Lower lobe of right lung (tissue), 2 donors: ENCODE results near the gene EXOSC7. TPM values are rescaled to one million over a fixed set of nuclear protein-coding genes. Genes with fewer than 3 reads are reported as not detected.

ENCODE experiments used
- ATAC-seq, 2 donors: fragments of 200-7000 bp; cut with Tn5 transposase; one replicate each; pipeline ENCODE4 v1.9.1; 2020 to 2022; ENCODE audit warnings: mild to moderate bottlenecking in 2 of 2, moderate library complexity in 2 of 2
- DNase-seq: peaks from one replicate; pipeline ENCODE4 v3.0.0-alpha.2; 2020
- H3K27ac ChIP-seq: fragments of 200-600 bp; one replicate; pipeline ENCODE4 v1.8.0; 2022
- H3K27me3 ChIP-seq: fragments of 200-600 bp; one replicate; pipeline ENCODE4 v1.8.0; 2022; ENCODE audit warnings: low read depth
- H3K36me3 ChIP-seq: fragments of 200-600 bp; one replicate; pipeline ENCODE4 v1.8.0; 2022; ENCODE audit warnings: mild to moderate bottlenecking
- H3K4me1 ChIP-seq: fragments of 200-600 bp; one replicate; pipeline ENCODE4 v1.8.0; 2022
- H3K4me3 ChIP-seq: fragments of 200-600 bp; one replicate; pipeline ENCODE4 v1.8.0; 2022; ENCODE audit warnings: mild to moderate bottlenecking
- H3K9me3 ChIP-seq: fragments of 200-600 bp; one replicate; pipeline ENCODE4 v1.8.0; 2022
- CTCF ChIP-seq: fragments of 200-600 bp; IDR thresholded peaks from one replicate; pipeline ENCODE4 v1.8.0; 2022; ENCODE audit warnings: antibody characterized with exemption, mild to moderate bottlenecking
- intact Hi-C: fragments of 100-400 bp; cut with DNase I; formaldehyde crosslinking; loops from one replicate; pipeline ENCODE4 v1.11.0; 2022
- total RNA-seq: library from RNA; stranded (reverse); fragmentation: NEBNext Ultra II Directional; extraction: Animal tissue kit (Norgen Biotek cat#: 25700); gene quantifications from one replicate; pipeline ENCODE4 v1.2.1, GENCODE V29; 2021
- donor health status: DM: no; HTN: yes; CAD: no; lungs with severe emphysema.

Gene EXOSC7
- total RNA-seq, 1 donor from 2014 or later, result 32.9 TPM

- Histone ChIP-seq H3K9me3 (no peaks in the 10 kb centered on the region), H3K4me1 (peaks cover 28% of the 10 kb centered on the region), H3K27me3 (no peaks in the 10 kb centered on the region), H3K36me3 (peaks cover 38% of the 10 kb centered on the region), H3K4me3 (no peak overlapping the region), H3K27ac (no peak overlapping the region)
- ATAC-seq (no peak), DNase-seq (no peak)
- no peak for TF ChIP-seq CTCF
- intact Hi-C loops, result no loop called here
These were observed 32.1 kb downstream of the EXOSC7 start for GRCh38 chr3:45008117-45008516.

- ATAC-seq (no peak), DNase-seq (no peak)
- Histone ChIP-seq H3K4me1 (peaks cover 32% of the 10 kb centered on the region), H3K27ac (peak overlapping the region; percentile 78), H3K27me3 (no peaks in the 10 kb centered on the region), H3K36me3 (peaks cover 42% of the 10 kb centered on the region), H3K4me3 (no peak overlapping the region), H3K9me3 (no peaks in the 10 kb centered on the region)
- intact Hi-C loops, result no loop called here
- TF ChIP-seq CTCF, result no peak
These were observed 33.8 kb downstream of the EXOSC7 start for GRCh38 chr3:45009868-45010267.

- Histone ChIP-seq H3K36me3 (peaks cover 33% of the 10 kb centered on the region), H3K9me3 (no peaks in the 10 kb centered on the region), H3K4me1 (peaks cover 32% of the 10 kb centered on the region), H3K4me3 (no peak overlapping the region), H3K27ac (peak overlapping the region; percentile 78), H3K27me3 (no peaks in the 10 kb centered on the region)
- peak; percentile 78 to 82 for ATAC-seq
- TF ChIP-seq CTCF, result no peak
- DNase-seq, result no peak
- intact Hi-C loops, result no loop called here
These were observed 34.8 kb downstream of the EXOSC7 start for GRCh38 chr3:45010811-45011333.

GRCh38 chr3:45011756-45012508 lies 35.9 kb downstream of the EXOSC7 start:
- H3K4me3 ChIP-seq, result no peak overlapping the region
- no peaks in the 10 kb centered on the region for H3K27me3 ChIP-seq
- DNase-seq (peak; percentile 56), ATAC-seq (peak; percentile 81 to 82)
- peaks cover 30% of the 10 kb centered on the region for H3K36me3 ChIP-seq
- H3K4me1 ChIP-seq, result peaks cover 32% of the 10 kb centered on the region
- H3K27ac ChIP-seq, result peak overlapping the region; percentile 78
- intact Hi-C loops, result no loop called here
- H3K9me3 ChIP-seq, result no peaks in the 10 kb centered on the region
- no peak for TF ChIP-seq CTCF

GRCh38 chr3:45012577-45012976 lies 36.5 kb downstream of the EXOSC7 start:
- ATAC-seq (no peak), DNase-seq (no peak)
- H3K4me3 ChIP-seq, result no peak overlapping the region
- no peak for TF ChIP-seq CTCF
- H3K27ac ChIP-seq, result peak overlapping the region; percentile 78
- no peaks in the 10 kb centered on the region for H3K9me3 ChIP-seq
- intact Hi-C loops, result no loop called here
- H3K4me1 ChIP-seq, result peaks cover 38% of the 10 kb centered on the region
- no peaks in the 10 kb centered on the region for H3K27me3 ChIP-seq
- H3K36me3 ChIP-seq, result peaks cover 24% of the 10 kb centered on the region
